Measurements from ENCODE around the gene SLC35C1. TPM values are rescaled to one million over a fixed set of nuclear protein-coding genes. Genes with fewer than 3 reads are reported as not detected.
A peak's percentile ranks its signal among the peaks of the same experiment; 100 is the strongest.

Gene SLC35C1
- total RNA-seq, 4 donors from 2014 or later, result 20.5 to 33.5 (median 27.2) TPM

- H3K36me3 ChIP-seq, result no peaks in the 10 kb centered on the region
- TF ChIP-seq EP300 (IDR thresholded peaks at IDR 0.05) (no peak), CTCF (IDR thresholded peaks at IDR 0.05) (peak; percentile 85 to 96 (median 88))
- 0 to 7% methylated on average over 12 to 18 of the region's 18 CpGs for WGBS, 2 donors
These were observed 33.8 kb upstream of the SLC35C1 start for GRCh38 chr11:45771193-45771565.

GRCh38 chr11:45771566-45772448, 33.1 kb upstream of the SLC35C1 start:
- Histone ChIP-seq H3K27me3 (no peaks in the 10 kb centered on the region), H3K9me3 (no peaks in the 10 kb centered on the region), H3K27ac (peak overlapping the region in 3 of 4 donors; percentile 62 to 76 (median 72)), H3K36me3 (no peaks in the 10 kb centered on the region), H3K4me1 (peaks cover 0 to 13% (median 6%) of the 10 kb centered on the region in 4 donors), H3K4me3 (peak overlapping the region; percentile 39 to 57 (median 54))
- TF ChIP-seq POLR2A (IDR thresholded peaks at IDR 0.05) (no peak), EP300 (IDR thresholded peaks at IDR 0.05) (peak in 1 of 2 donors; percentile 23), CTCF (IDR thresholded peaks at IDR 0.05) (peak; percentile 89 to 95 (median 89))
- peak; percentile 55 to 66 for DNase-seq (ENCODE audit: low spot score in 2 of 2)
- WGBS, 2 donors, result 2 to 4% methylated on average over 31 of the region's 31 CpGs

More at GRCh38 chr11:45771193-45771565, 33.8 kb upstream of the SLC35C1 start:
- Histone ChIP-seq H3K27ac (peak overlapping the region in 3 of 4 donors; percentile 62 to 76 (median 72)), H3K9me3 (no peaks in the 10 kb centered on the region), H3K4me1 (peaks cover 0 to 13% (median 6%) of the 10 kb centered on the region in 4 donors), H3K27me3 (no peaks in the 10 kb centered on the region), H3K4me3 (peak overlapping the region; percentile 39 to 57 (median 54))
- peak; percentile 54 to 85 for DNase-seq (ENCODE audit: low spot score in 2 of 2)

DNA sequence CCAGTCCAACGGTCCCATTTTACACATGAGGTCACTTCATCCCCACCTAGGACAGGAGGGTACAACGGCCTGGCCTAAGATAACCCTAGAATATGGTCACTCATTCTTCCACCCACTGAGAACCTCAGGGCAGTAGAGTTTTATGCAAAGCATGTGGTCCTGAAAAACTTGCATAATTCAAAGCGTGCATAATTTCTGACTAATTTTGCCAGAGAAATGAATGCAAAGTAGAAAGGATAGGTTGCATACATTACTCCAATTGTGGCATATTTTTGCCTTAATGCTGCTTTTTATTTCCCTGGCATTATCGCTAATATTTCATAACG, 32.5 kb upstream of the SLC35C1 start:
- Histone ChIP-seq H3K36me3 (no peaks in the 10 kb centered on the region), H3K9me3 (no peaks in the 10 kb centered on the region), H3K27me3 (no peaks in the 10 kb centered on the region), H3K4me3 (no peak overlapping the region), H3K4me1 (peaks cover 0 to 13% (median 6%) of the 10 kb centered on the region in 4 donors), H3K27ac (no peak overlapping the region)
- 62 to 65% methylated on average over 5 of the region's 5 CpGs for WGBS, 2 donors
- no peak for DNase-seq (ENCODE audit: low spot score in 2 of 2)
- TF ChIP-seq EP300 (IDR thresholded peaks at IDR 0.05) (no peak), POLR2A (IDR thresholded peaks at IDR 0.05) (no peak)

DNA sequence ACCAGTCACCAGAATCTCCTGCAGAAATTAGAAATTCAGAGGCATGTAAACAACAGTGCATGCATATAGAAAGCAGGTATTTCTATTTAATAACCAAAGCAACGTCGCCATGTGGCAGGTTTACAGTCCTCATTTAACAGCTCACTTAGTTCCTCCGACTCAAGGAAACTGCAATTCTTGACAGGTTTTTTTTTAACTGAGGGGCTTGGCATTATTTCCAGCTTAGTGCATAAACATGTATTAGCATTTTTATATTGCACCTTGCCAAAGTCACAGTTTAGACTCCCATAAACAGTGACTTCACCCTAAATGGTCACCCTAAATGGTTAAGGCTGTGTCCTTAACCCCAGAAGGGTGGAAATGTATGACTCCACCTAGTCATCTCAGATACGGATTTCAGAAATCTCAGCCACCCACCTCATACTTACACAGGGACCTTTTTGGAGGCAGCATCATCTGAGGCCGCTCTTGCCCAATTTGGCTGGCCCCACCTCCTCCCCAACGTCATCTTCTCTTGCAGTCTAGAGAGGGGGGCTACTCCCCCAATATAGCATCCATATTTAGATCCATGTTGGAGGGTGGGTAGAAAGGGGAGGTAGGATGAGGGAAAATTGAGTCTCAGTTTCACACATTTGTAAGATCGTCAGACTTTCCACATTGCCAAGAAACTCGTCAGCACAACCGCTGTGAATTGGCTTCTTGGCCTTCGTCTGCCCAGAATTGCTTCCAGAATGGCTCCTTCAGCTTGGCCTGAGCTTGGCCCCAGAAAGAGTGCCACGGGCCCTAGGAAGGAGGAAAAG, 31.8 kb upstream of the SLC35C1 start:
- Histone ChIP-seq H3K27me3 (no peaks in the 10 kb centered on the region), H3K36me3 (no peaks in the 10 kb centered on the region), H3K27ac (no peak overlapping the region), H3K9me3 (no peaks in the 10 kb centered on the region), H3K4me3 (no peak overlapping the region), H3K4me1 (peaks cover 0 to 13% (median 6%) of the 10 kb centered on the region in 4 donors)
- DNase-seq (ENCODE audit: low spot score in 2 of 2), result no peak
- TF ChIP-seq POLR2A (IDR thresholded peaks at IDR 0.05) (no peak), EP300 (IDR thresholded peaks at IDR 0.05) (no peak), CTCF (IDR thresholded peaks at IDR 0.05) (no peak)
- WGBS, 2 donors, result 61 to 67% methylated on average over 11 of the region's 11 CpGs

GRCh38 chr11:45773786-45774655, 30.9 kb upstream of the SLC35C1 start:
- WGBS, 2 donors, result 85 to 86% methylated on average over 12 of the region's 12 CpGs
- TF ChIP-seq CTCF (IDR thresholded peaks at IDR 0.05), result no peak
- no peak for TF ChIP-seq POLR2A (IDR thresholded peaks at IDR 0.05)
- no peak for TF ChIP-seq EP300 (IDR thresholded peaks at IDR 0.05)

More at GRCh38 chr11:45773786-45774655, 30.9 kb upstream of the SLC35C1 start:
- no peak overlapping the region for H3K4me3 ChIP-seq
- no peaks in the 10 kb centered on the region for H3K27me3 ChIP-seq
- H3K27ac ChIP-seq, result no peak overlapping the region
- H3K36me3 ChIP-seq, result no peaks in the 10 kb centered on the region
- H3K9me3 ChIP-seq, result no peaks in the 10 kb centered on the region
- peaks cover 0 to 13% (median 6%) of the 10 kb centered on the region in 4 donors for H3K4me1 ChIP-seq
- no peak for DNase-seq (ENCODE audit: low spot score in 2 of 2)
